Transverse colon (tissue), 4 donors: ENCODE measurements around the gene GIPC3.

Experiments
- EP300 ChIP-seq: sonication (generic); formaldehyde crosslinking; IDR thresholded peaks from one replicate; pipeline ENCODE4 v1.6.1; 2017; ENCODE audit warnings: antibody characterized with exemption, low read depth
- POLR2A ChIP-seq: fragments of 450-650 bp; IDR thresholded peaks from one replicate; pipeline ENCODE4 v1.6.1; 2016; ENCODE audit warnings: antibody characterized with exemption, mild to moderate bottlenecking, moderate library complexity
- POLR2AphosphoS5 ChIP-seq, 3 donors: sonication (generic); formaldehyde crosslinking; IDR thresholded peaks; one replicate each; pipeline ENCODE4 v1.6.1; 2016; ENCODE audit warnings: antibody characterized with exemption in 3 of 3
- TF ChIP-seq, protein P1 (sequence below), 5 experiments: fragments of 200-600 bp in 3 of 5; fragments of 450-650 bp in 2 of 5; sonication (generic) in 3 of 5; IDR thresholded peaks; 1 replicate in 2 of 5; 2 replicates in 3 of 5; pipeline ENCODE4 v1.5.1; 2016 to 2017; ENCODE audit warnings: antibody characterized with exemption in 5 of 5, inconsistent platforms in 3 of 5, mild to moderate bottlenecking in 2 of 5, moderate library complexity in 1 of 5

DNA sequence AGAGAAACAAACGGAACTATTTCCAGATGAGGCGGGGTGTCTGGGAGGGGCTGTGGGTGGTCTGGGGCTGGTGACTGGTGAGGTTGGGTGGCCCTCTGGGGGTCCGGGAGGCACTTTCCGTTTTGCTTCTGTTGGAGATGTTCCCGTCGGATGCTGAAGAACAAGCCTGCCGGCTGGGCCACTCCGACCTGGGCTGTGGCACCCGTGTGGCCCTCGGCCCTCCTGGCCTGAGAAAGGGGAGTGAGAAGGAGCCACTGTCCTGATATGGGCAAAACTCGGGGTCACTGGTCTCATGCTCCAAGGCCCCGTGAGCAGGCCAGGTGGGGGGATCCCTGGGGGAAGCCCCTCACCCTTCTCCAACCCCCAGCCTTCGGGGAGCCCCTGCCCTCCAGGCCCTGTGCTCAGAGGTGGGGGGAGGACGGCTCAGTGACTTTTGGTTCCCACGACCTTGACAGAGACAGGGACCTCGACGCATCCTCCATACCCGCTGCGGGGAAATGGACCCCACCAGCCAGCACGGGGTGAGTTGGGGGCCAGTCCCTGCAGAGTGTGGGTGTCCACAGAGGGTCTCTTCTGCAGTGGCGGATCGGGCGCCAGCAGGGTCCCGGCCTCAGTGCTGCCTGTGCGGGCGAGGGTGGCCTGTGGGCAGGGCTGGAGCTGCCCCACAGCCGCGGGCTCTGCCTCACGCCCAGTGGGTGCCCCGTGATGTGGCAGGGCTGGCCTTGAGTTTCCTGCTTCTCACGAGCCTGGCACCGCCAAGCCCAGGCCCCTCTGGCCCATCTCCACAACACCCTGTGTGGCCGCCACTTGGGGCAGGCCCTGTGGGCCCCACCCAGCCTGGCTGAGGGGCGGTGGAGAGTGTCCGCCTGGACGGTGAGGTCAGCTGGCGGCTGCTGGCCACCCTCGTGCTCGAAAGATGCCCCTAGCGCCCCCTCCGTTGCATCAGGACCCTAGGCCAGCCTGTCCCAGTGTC, 25.8 kb downstream of the GIPC3 start:
- no peak for TF ChIP-seq EP300
- TF ChIP-seq, protein P1, sequence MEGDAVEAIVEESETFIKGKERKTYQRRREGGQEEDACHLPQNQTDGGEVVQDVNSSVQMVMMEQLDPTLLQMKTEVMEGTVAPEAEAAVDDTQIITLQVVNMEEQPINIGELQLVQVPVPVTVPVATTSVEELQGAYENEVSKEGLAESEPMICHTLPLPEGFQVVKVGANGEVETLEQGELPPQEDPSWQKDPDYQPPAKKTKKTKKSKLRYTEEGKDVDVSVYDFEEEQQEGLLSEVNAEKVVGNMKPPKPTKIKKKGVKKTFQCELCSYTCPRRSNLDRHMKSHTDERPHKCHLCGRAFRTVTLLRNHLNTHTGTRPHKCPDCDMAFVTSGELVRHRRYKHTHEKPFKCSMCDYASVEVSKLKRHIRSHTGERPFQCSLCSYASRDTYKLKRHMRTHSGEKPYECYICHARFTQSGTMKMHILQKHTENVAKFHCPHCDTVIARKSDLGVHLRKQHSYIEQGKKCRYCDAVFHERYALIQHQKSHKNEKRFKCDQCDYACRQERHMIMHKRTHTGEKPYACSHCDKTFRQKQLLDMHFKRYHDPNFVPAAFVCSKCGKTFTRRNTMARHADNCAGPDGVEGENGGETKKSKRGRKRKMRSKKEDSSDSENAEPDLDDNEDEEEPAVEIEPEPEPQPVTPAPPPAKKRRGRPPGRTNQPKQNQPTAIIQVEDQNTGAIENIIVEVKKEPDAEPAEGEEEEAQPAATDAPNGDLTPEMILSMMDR (IDR thresholded peaks at IDR 0.05), result no peak
- TF ChIP-seq POLR2A, result no peak
- TF ChIP-seq POLR2AphosphoS5 (IDR thresholded peaks at IDR 0.05), result no peak
